ENCODE results near the gene PTPN18. TPM values are rescaled to one million over a fixed set of nuclear protein-coding genes. Genes with fewer than 3 reads are reported as not detected.

Gene PTPN18
- total RNA-seq, 2 experiments from 2014 or later, result 57.7 to 64.5 TPM

- Mint-ChIP-seq H3K27me3 (peaks cover 29% of the 10 kb centered on the region), H3K27ac (no peak overlapping the region), H3K9me3 (peaks cover 2% of the 10 kb centered on the region), H3K4me3 (no peak overlapping the region), H3K36me3 (peaks cover 2% of the 10 kb centered on the region), H3K4me1 (peaks cover 3% of the 10 kb centered on the region)
- POLR2A ChIA-PET, result no interaction called here
- no peak for ATAC-seq (ENCODE audit: low read depth)
- DNase-seq, result no peak
Measured at GRCh38 chr2:130363479-130363878, 7.6 kb downstream of the PTPN18 start.

- H3K9me3 Mint-ChIP-seq, result peaks cover 2% of the 10 kb centered on the region
- POLR2A ChIA-PET, result no interaction called here
- no peak overlapping the region for H3K27ac Mint-ChIP-seq
- no peak overlapping the region for H3K4me3 Mint-ChIP-seq
- H3K36me3 Mint-ChIP-seq, result peaks cover 2% of the 10 kb centered on the region
- DNase-seq, result no peak
- H3K27me3 Mint-ChIP-seq, result peaks cover 31% of the 10 kb centered on the region
- H3K4me1 Mint-ChIP-seq, result peaks cover 8% of the 10 kb centered on the region
- no peak for ATAC-seq (ENCODE audit: low read depth)
Measured at GRCh38 chr2:130365075-130365474, 9.2 kb downstream of the PTPN18 start.

GRCh38 chr2:130365963-130366362 lies 10.1 kb downstream of the PTPN18 start:
- Mint-ChIP-seq H3K4me1 (peaks cover 16% of the 10 kb centered on the region), H3K4me3 (no peak overlapping the region), H3K9me3 (peaks cover 2% of the 10 kb centered on the region), H3K27ac (no peak overlapping the region), H3K27me3 (peaks cover 32% of the 10 kb centered on the region), H3K36me3 (peaks cover 2% of the 10 kb centered on the region)
- DNase-seq, result no peak
- no peak for ATAC-seq (ENCODE audit: low read depth)
- POLR2A ChIA-PET, result interaction anchor here (1.3 kb wide), 1 partner anchor 24 kb away, joined by 8 read pairs; the partner anchor contains the start of gene IMP4

GRCh38 chr2:130366720-130367119 lies 10.9 kb downstream of the PTPN18 start:
- Mint-ChIP-seq H3K27me3 (peaks cover 28% of the 10 kb centered on the region), H3K27ac (no peak overlapping the region), H3K4me1 (peaks cover 24% of the 10 kb centered on the region), H3K4me3 (no peak overlapping the region), H3K9me3 (peaks cover 2% of the 10 kb centered on the region), H3K36me3 (peaks cover 2% of the 10 kb centered on the region)
- DNase-seq (no peak), ATAC-seq (ENCODE audit: low read depth) (no peak)
- POLR2A ChIA-PET, result interaction anchor here (0.6 to 1.3 kb wide), 2 partner anchors 25 to 211 kb away, joined by 3 to 8 read pairs; partner anchors contain the start of gene IMP4

GRCh38 chr2:130368786-130369185 lies 12.9 kb downstream of the PTPN18 start:
- Mint-ChIP-seq H3K27me3 (peaks cover 24% of the 10 kb centered on the region), H3K9me3 (peaks cover 2% of the 10 kb centered on the region), H3K36me3 (peaks cover 7% of the 10 kb centered on the region), H3K27ac (no peak overlapping the region), H3K4me3 (no peak overlapping the region), H3K4me1 (peaks cover 32% of the 10 kb centered on the region)
- POLR2A ChIA-PET, result interaction anchor here (0.6 to 3.2 kb wide), 3 partner anchors 8 to 26 kb away, joined by 3 to 42 read pairs (median 4); partner anchors contain the start of gene IMP4
- ATAC-seq (ENCODE audit: low read depth) (no peak), DNase-seq (no peak)

- H3K27me3 Mint-ChIP-seq, result peaks cover 24% of the 10 kb centered on the region
- peaks cover 2% of the 10 kb centered on the region for H3K9me3 Mint-ChIP-seq
- POLR2A ChIA-PET, result interaction anchor here (0.6 to 3.2 kb wide), 3 partner anchors 9 to 27 kb away, joined by 3 to 42 read pairs (median 4); partner anchors contain the start of gene IMP4
- no peak for DNase-seq
- H3K27ac Mint-ChIP-seq, result peak overlapping the region; percentile 96
- H3K36me3 Mint-ChIP-seq, result peaks cover 7% of the 10 kb centered on the region
- peaks cover 32% of the 10 kb centered on the region for H3K4me1 Mint-ChIP-seq
- H3K4me3 Mint-ChIP-seq, result no peak overlapping the region
- ATAC-seq (ENCODE audit: low read depth), result no peak
Measured at GRCh38 chr2:130369311-130369964, 13.6 kb downstream of the PTPN18 start.

- peaks cover 2% of the 10 kb centered on the region for H3K9me3 Mint-ChIP-seq
- peaks cover 24% of the 10 kb centered on the region for H3K27me3 Mint-ChIP-seq
- no peak for DNase-seq
- H3K27ac Mint-ChIP-seq, result peak overlapping the region; percentile 96
- H3K36me3 Mint-ChIP-seq, result peaks cover 12% of the 10 kb centered on the region
- POLR2A ChIA-PET, result interaction anchor here (1.9 to 3.2 kb wide), 2 partner anchors 20 to 28 kb away, joined by 4 to 42 read pairs; partner anchors contain the start of gene IMP4
- H3K4me1 Mint-ChIP-seq, result peaks cover 37% of the 10 kb centered on the region
- peak overlapping the region; percentile 95 for H3K4me3 Mint-ChIP-seq
- ATAC-seq (ENCODE audit: low read depth), result no peak
Measured at GRCh38 chr2:130369965-130370341, 14.1 kb downstream of the PTPN18 start.

GRCh38 chr2:130370490-130370889 lies 14.6 kb downstream of the PTPN18 start:
- POLR2A ChIA-PET, result interaction anchor here (1.9 to 3.2 kb wide), 2 partner anchors 20 to 28 kb away, joined by 4 to 42 read pairs; partner anchors contain the start of gene IMP4
- ATAC-seq (ENCODE audit: low read depth) (peak; percentile 78), DNase-seq (peak; percentile 78)
- peaks cover 2% of the 10 kb centered on the region for H3K9me3 Mint-ChIP-seq
- H3K27me3 Mint-ChIP-seq, result peaks cover 22% of the 10 kb centered on the region
- peak overlapping the region; percentile 96 for H3K27ac Mint-ChIP-seq
- H3K36me3 Mint-ChIP-seq, result peaks cover 18% of the 10 kb centered on the region
- H3K4me1 Mint-ChIP-seq, result peaks cover 38% of the 10 kb centered on the region
- peak overlapping the region; percentile 95 for H3K4me3 Mint-ChIP-seq

- Mint-ChIP-seq H3K4me3 (peak overlapping the region; percentile 95), H3K36me3 (peaks cover 27% of the 10 kb centered on the region), H3K27me3 (peaks cover 16% of the 10 kb centered on the region), H3K4me1 (peaks cover 46% of the 10 kb centered on the region), H3K27ac (peak overlapping the region; percentile 96), H3K9me3 (peaks cover 2% of the 10 kb centered on the region)
- POLR2A ChIA-PET, result interaction anchor here (1.0 to 3.2 kb wide), 3 partner anchors 8 to 29 kb away, joined by 3 to 42 read pairs (median 4); partner anchors contain the start of gene IMP4
- ATAC-seq (ENCODE audit: low read depth) (no peak), DNase-seq (no peak)
Measured at GRCh38 chr2:130371723-130372054, 15.8 kb downstream of the PTPN18 start.

GRCh38 chr2:130372055-130372832 lies 16.4 kb downstream of the PTPN18 start:
- Mint-ChIP-seq H3K36me3 (peaks cover 27% of the 10 kb centered on the region), H3K27me3 (peaks cover 13% of the 10 kb centered on the region), H3K9me3 (peaks cover 2% of the 10 kb centered on the region), H3K4me1 (peaks cover 51% of the 10 kb centered on the region), H3K27ac (peak overlapping the region; percentile 96), H3K4me3 (peak overlapping the region; percentile 95)
- ATAC-seq (ENCODE audit: low read depth) (peak; percentile 68), DNase-seq (peak; percentile 84)
- POLR2A ChIA-PET, result interaction anchor here (0.8 to 3.2 kb wide), 6 partner anchors 12 to 30 kb away, joined by 3 to 42 read pairs (median 4); partner anchors contain the start of genes IMP4 and PTPN18

- Mint-ChIP-seq H3K9me3 (no peaks in the 10 kb centered on the region), H3K27ac (peak overlapping the region; percentile 76), H3K4me3 (peak overlapping the region; percentile 95), H3K27me3 (peaks cover 5% of the 10 kb centered on the region), H3K4me1 (peaks cover 58% of the 10 kb centered on the region), H3K36me3 (peaks cover 28% of the 10 kb centered on the region)
- DNase-seq (peak; percentile 40), ATAC-seq (ENCODE audit: low read depth) (no peak)
- POLR2A ChIA-PET, result interaction anchor here (0.8 to 1.9 kb wide), 5 partner anchors 11 to 31 kb away, joined by 3 to 26 read pairs (median 4); partner anchors contain the start of genes IMP4 and PTPN18
Measured at GRCh38 chr2:130372833-130373807, 17.3 kb downstream of the PTPN18 start.

- ATAC-seq (ENCODE audit: low read depth) (no peak), DNase-seq (no peak)
- peak overlapping the region; percentile 95 for H3K4me3 Mint-ChIP-seq
- peaks cover 60% of the 10 kb centered on the region for H3K4me1 Mint-ChIP-seq
- POLR2A ChIA-PET, result interaction anchor here (1.2 to 1.9 kb wide), 2 partner anchors 17 to 32 kb away, joined by 5 to 26 read pairs; partner anchors contain the start of gene IMP4
- peaks cover 28% of the 10 kb centered on the region for H3K36me3 Mint-ChIP-seq
- H3K27me3 Mint-ChIP-seq, result peaks cover 4% of the 10 kb centered on the region
- H3K27ac Mint-ChIP-seq, result peak overlapping the region; percentile 23
- H3K9me3 Mint-ChIP-seq, result no peaks in the 10 kb centered on the region
Measured at GRCh38 chr2:130373808-130374365, 18.0 kb downstream of the PTPN18 start.
